Large intestine (tissue), 3 donors: Measurements from ENCODE around the gene CMTM4. TPM values are rescaled to one million over a fixed set of nuclear protein-coding genes. Genes with fewer than 3 reads are reported as not detected.
"Not testable (repeated sequence)": the region's sequence is repeated elsewhere in the genome, so short reads cannot be mapped to it uniquely, and the experiment has no call there.

Experiments used
- DNase-seq, 2 donors: peaks; one replicate each; pipeline versions ENCODE4 v3.0.0 to v3.0.0-alpha.2; 2013
- H3K27ac ChIP-seq: one replicate; pipeline ENCODE4 v1.5.1; 2013; ENCODE audit warnings: low read length
- H3K27me3 ChIP-seq: 2 replicates; pipeline ENCODE4 v1.6.1; 2013; ENCODE audit warnings: low read length; ENCODE audit not compliant: control insufficient read depth, insufficient read depth
- H3K36me3 ChIP-seq: 2 replicates; pipeline ENCODE4 v1.6.1; 2013; ENCODE audit warnings: low read length; ENCODE audit not compliant: control insufficient read depth, insufficient read depth
- H3K4me1 ChIP-seq: one replicate; pipeline ENCODE4 v1.6.1; 2013; ENCODE audit warnings: low read length; ENCODE audit not compliant: control insufficient read depth, insufficient read depth
- H3K4me3 ChIP-seq: one replicate; pipeline ENCODE4 v1.5.1; 2013; ENCODE audit warnings: low read length
- H3K9me3 ChIP-seq: one replicate; pipeline ENCODE4 v1.6.1; 2013; ENCODE audit warnings: mild to moderate bottlenecking, low read depth, low read length, moderate library complexity; ENCODE audit not compliant: control insufficient read depth
- WGBS: methylation state at CpG from one replicate; pipeline ENCODE4 v1.1.5; 2013; ENCODE audit warnings: low lambda C conversion rate; ENCODE audit not compliant: insufficient coverage; 5-methylcytosine and 5-hydroxymethylcytosine counted together
- polyA plus RNA-seq: library from polyadenylated mRNA; unstranded; fragments of 120-200 nt; gene quantifications from one replicate; pipeline ENCODE4 v1.2.1, GENCODE V29; 2013

CMTM4 gene
- polyA plus RNA-seq, 1 donor: 52.1 TPM

DNA sequence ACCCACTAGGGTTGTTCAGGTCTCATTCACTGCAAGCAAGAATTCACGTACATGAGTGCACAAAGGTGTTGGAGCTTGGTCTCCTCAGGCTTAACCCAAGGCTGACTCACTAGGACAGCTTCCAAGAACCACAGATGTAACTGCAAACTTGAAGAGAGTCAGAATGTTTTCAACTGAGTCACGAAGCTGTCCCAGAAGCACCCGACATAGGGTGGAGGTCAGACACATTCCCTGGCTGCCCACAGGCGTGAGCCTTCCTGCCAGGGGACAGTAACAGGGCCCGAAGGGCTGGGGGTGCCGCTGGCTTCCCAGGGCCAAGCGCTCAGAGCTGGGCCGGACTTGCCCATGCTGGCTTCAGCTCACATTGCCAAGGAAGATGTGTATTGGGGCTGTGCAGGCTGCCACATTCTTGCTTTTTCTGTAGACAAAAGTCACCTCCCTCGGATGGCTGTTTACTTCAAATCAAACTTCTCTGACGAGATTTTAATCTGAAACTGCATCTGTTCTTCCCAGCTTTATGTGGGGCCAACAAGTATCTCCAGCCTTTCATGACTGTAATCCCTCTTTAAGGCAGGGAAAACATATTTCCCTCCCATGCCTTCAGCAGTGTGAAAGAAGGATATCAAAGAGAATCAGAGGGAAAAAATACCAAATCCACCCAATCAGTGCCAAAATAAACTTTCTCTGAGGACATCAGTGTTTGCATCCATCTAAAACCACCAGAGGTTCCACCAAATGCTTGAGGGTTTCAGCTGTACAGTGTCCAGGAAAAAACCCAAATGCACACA is 77.8 kb downstream of the CMTM4 start:
- no peaks in the 10 kb centered on the region for H3K9me3 ChIP-seq
- peaks cover 59% of the 10 kb centered on the region for H3K36me3 ChIP-seq
- H3K4me1 ChIP-seq: no peaks in the 10 kb centered on the region
- no peak for DNase-seq
- no peaks in the 10 kb centered on the region for H3K27me3 ChIP-seq
- H3K27ac ChIP-seq: no peak overlapping the region
- no CpG with 5 or more reads among the region's 10 CpGs for WGBS
- no peak overlapping the region for H3K4me3 ChIP-seq

DNA sequence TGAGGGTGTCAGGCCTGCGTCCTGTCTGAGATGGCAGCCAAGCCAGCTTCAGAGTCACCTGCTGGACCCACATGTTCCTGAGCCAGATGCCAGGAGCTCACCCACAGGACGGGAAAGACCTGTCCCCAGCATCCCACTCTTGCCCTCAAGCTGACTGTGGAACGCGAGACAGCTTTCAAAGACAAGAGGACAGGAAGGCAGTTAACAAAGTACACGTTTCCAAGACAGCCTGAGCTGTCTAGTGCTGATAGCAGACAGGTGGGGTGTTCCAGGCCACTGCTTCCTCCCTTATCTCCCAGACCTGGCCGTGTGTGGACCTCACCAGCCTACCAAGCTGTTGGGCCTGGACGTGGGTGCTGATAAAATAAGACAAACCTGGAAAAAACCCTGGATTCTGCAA is 78.8 kb downstream of the CMTM4 start:
- H3K27ac ChIP-seq: no peak overlapping the region
- WGBS: no CpG with 5 or more reads among the region's 7 CpGs

DNA sequence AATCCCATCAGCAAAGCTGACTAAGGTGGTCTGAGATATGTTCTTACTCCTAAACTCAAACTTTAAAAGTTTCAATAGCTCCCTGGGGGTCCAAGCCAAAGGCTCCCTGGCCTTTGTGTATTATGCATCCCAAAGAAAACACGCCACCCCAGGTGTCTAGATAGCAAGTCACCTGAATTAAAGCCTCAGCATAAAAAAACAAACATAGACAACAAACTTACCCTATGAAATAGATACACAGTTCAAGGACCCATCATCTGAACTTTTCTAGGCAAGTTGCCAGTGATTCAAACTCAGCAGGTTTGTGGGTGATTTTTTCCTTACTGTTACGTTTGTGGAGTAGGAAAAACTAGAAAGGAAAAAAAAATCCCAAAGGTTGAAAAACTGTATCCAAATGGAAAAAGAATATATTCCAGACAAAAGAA is 79.5 kb downstream of the CMTM4 start:
- H3K9me3 ChIP-seq: no peaks in the 10 kb centered on the region
- WGBS: 100% methylated on average over 2 of the region's 2 CpGs
- H3K4me1 ChIP-seq: no peaks in the 10 kb centered on the region
- H3K27me3 ChIP-seq: no peaks in the 10 kb centered on the region
- peaks cover 61% of the 10 kb centered on the region for H3K36me3 ChIP-seq
- DNase-seq: no peak
- H3K27ac ChIP-seq: no peak overlapping the region
- no peak overlapping the region for H3K4me3 ChIP-seq

More for the DNA sequence above, 78.8 kb downstream of the CMTM4 start:
- Histone ChIP-seq H3K4me1 (no peaks in the 10 kb centered on the region), H3K36me3 (peaks cover 62% of the 10 kb centered on the region), H3K27me3 (no peaks in the 10 kb centered on the region), H3K9me3 (no peaks in the 10 kb centered on the region), H3K4me3 (no peak overlapping the region)
- peak in 1 of 2 donors; percentile 30 for DNase-seq

DNA sequence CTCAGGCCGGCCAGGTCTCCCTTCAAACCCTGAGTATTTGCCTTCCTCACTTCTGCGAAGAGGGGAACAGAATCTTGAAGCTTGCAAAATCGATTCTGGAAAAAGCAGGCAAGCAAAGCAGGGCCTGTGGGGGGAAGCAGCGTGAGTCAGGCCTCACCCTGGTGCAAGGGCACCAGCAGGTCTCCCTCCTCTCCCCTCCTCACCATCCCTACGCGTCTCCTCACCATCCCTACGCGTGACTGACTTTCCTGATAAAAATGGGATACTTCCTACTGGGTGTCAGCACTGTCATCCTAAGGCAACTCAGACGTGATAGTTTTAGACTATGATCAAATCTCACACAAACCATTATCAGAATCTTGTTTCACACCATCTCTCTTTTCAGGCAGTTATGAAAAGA is 80.0 kb downstream of the CMTM4 start:
- Histone ChIP-seq H3K4me3 (no peak overlapping the region), H3K27me3 (no peaks in the 10 kb centered on the region), H3K9me3 (no peaks in the 10 kb centered on the region), H3K36me3 (peaks cover 61% of the 10 kb centered on the region), H3K4me1 (no peaks in the 10 kb centered on the region), H3K27ac (no peak overlapping the region)
- no CpG with 5 or more reads among the region's 9 CpGs for whole genome bisulfite sequencing
- no peak for DNase-seq

DNA sequence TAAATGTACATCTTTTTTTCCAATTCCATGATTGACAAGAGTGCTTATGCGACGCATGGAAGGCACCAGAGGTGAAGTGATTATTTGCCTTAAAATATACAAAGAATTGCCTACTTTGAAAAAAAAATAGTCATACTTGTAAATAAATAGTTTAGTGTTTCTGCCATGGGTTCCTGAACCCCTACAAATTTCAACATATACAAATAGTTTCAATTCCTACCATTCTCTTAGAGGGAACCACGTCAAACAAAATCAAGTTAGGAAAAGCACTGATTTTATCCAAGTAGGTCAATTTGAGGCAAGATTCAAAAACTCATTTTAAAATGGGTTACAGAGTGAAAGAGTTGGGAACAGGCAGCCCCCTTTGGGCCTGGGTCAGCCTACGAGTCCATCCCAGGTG is 80.4 kb downstream of the CMTM4 start:
- peaks cover 61% of the 10 kb centered on the region for H3K36me3 ChIP-seq
- no peaks in the 10 kb centered on the region for H3K9me3 ChIP-seq
- 93% methylated on average over 2 of the region's 4 CpGs for WGBS
- H3K4me1 ChIP-seq: no peaks in the 10 kb centered on the region
- H3K4me3 ChIP-seq: no peak overlapping the region
- H3K27me3 ChIP-seq: no peaks in the 10 kb centered on the region
- no peak overlapping the region for H3K27ac ChIP-seq
- no peak for DNase-seq

DNA sequence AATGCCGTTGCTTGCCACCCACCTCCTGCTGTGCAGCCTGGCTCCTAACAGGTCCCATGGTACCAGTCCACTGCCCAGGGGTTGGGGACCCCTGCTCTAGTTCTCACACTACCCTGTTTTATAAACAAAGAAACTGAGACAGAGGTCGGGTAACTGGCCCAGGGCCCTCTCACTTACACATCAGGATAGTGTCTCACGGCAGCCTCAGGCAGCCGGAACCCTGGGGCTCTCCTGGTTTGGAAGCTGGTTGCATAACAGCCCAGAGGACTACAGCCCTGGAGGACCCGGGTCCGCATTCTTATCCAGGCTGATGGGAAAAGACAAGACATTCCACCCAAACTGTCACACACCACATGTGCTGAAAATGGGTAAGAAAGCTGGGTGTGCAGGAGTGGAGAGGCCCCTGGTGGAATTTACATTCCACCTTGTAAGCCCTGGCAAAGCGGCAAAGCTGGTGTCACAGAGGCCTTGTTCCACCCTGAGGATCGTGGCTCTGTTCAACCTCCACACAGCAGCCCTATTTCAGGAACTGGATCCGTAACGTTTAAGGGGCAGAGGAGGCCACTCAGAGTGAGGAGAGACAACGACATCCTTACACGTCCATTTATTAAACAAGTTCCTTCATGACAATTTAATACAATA is 82.3 kb downstream of the CMTM4 start:
- Histone ChIP-seq H3K4me1 (no peaks in the 10 kb centered on the region), H3K27me3 (no peaks in the 10 kb centered on the region), H3K9me3 (no peaks in the 10 kb centered on the region), H3K36me3 (peaks cover 67% of the 10 kb centered on the region), H3K4me3 (no peak overlapping the region), H3K27ac (no peak overlapping the region)
- 93% methylated on average over 5 of the region's 12 CpGs for WGBS
- DNase-seq: no peak

DNA sequence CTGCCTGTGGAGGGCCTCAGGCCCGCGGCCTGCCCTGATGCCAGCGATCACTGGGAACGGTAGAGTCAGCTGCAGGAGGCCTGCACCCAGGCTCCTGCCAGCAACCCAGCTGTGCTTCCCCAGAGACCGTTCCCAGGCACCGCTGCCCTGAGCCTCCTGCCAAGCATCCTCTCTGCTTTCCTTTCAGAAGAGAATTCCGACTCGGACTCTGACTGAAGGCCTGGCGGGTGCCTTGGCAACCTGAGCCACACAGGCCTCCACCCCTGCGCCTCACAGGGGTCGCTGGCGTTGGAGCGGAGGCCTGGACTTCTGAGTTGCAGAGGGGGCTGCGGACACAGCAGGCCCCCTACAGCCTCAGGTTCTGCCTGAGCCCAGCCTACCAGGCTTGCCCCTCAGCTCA is 84.1 kb downstream of the CMTM4 start:
- no peak for DNase-seq
- Histone ChIP-seq H3K36me3 (peaks cover 64% of the 10 kb centered on the region), H3K4me1 (peaks cover 3% of the 10 kb centered on the region), H3K9me3 (no peaks in the 10 kb centered on the region), H3K4me3 (no peak overlapping the region), H3K27me3 (no peaks in the 10 kb centered on the region), H3K27ac (no peak overlapping the region)
- no CpG with 5 or more reads among the region's 14 CpGs for WGBS

DNA sequence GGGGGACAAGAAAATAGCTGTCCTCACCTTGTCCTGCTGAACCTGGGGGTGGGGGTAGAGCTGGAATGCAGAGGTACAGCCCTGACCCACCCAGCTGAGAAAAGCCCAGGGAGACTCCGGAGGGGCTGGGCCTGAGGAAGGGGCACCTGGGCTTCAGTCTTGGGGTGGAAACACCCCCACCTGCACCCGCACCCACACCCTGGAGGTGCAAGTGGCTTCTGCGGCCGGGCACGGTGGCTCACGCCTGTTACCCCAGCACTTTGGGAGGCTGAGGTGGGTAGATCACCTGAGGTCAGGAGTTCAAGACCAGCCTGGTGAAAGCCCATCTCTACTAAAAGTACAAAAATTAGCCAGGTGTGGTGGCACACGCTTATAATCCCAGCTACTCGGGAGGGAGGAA is 84.6 kb downstream of the CMTM4 start:
- not testable (repeated sequence) for H3K27me3 ChIP-seq, H3K27ac ChIP-seq, DNase-seq, H3K4me3 ChIP-seq, H3K4me1 ChIP-seq, H3K9me3 ChIP-seq
- peaks cover 63% of the 10 kb centered on the region for H3K36me3 ChIP-seq
- WGBS: 100% methylated on average over 1 of the region's 8 CpGs

DNA sequence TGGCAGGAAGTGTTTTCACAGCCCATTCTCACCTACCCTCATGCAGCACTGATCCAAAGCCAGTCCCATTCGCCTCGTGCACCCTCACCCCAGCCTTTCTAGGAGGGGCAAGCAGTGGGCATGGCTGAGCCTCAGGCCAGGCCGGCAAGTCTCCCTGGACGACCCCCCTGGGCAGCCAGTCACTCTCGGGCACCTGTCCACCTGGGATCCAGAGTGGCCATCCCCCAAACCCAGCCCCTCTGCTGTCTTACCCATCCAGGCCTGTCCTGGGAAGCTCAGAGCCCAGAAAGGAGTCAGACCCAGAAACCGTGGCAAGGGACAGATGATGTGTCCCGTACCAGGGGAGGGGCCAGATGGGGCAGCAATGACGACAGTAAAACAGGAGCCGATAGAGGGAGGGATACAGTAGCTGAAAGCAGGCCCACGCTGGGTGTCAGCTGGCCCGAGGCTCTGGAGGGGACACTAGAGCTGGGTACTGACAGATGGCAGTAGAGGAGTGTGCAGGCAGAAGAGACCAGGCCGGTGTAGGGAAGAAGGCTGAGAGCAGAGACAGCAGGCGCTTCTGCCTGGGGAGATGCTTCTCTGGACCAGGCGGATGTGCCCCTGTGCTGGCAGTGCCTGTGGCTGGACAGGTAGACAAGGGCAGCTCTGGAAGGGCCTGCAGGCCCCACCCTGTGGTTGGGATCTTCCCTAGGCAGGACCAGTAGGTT is 86.3 kb downstream of the CMTM4 start:
- Histone ChIP-seq H3K4me3 (no peak overlapping the region), H3K4me1 (peaks cover 6% of the 10 kb centered on the region), H3K9me3 (no peaks in the 10 kb centered on the region), H3K36me3 (peaks cover 52% of the 10 kb centered on the region), H3K27ac (no peak overlapping the region), H3K27me3 (peaks cover 6% of the 10 kb centered on the region)
- DNase-seq: no peak
- WGBS: no CpG with 5 or more reads among the region's 14 CpGs

DNA sequence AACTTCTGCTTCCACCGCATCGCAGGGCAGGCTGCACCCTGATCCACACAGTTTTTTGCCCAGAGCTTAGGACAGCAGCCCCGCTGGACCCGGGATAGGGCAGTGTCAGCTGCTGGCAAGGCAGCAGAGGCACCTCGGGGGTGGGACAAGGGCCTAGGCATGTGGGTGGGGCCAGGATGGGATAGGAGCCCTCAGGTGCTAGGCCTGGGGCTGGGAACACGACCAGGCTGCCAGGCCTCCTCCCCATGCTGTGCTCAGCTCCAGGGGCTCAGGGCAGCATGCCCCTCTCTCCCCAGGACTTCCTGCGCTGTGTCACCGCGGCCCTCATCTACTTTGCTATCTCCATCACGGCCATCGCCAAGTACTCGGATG is 87.4 kb downstream of the CMTM4 start:
- DNase-seq: no peak
- Histone ChIP-seq H3K27ac (no peak overlapping the region), H3K4me1 (peaks cover 6% of the 10 kb centered on the region), H3K27me3 (peaks cover 7% of the 10 kb centered on the region), H3K9me3 (no peaks in the 10 kb centered on the region), H3K4me3 (no peak overlapping the region), H3K36me3 (peaks cover 47% of the 10 kb centered on the region)
- no CpG with 5 or more reads among the region's 12 CpGs for WGBS
